GM12874 (cell line): Measurements from ENCODE around the gene PLD4.

Experiments used
- CTCF ChIP-seq: IDR thresholded peaks from 2 replicates; pipeline ENCODE4 v1.5.1; 2011; ENCODE audit warnings: low read depth, mild to moderate bottlenecking, control low read depth, low read length, moderate library complexity; ENCODE audit not compliant: insufficient read depth

PLD4 gene

DNA sequence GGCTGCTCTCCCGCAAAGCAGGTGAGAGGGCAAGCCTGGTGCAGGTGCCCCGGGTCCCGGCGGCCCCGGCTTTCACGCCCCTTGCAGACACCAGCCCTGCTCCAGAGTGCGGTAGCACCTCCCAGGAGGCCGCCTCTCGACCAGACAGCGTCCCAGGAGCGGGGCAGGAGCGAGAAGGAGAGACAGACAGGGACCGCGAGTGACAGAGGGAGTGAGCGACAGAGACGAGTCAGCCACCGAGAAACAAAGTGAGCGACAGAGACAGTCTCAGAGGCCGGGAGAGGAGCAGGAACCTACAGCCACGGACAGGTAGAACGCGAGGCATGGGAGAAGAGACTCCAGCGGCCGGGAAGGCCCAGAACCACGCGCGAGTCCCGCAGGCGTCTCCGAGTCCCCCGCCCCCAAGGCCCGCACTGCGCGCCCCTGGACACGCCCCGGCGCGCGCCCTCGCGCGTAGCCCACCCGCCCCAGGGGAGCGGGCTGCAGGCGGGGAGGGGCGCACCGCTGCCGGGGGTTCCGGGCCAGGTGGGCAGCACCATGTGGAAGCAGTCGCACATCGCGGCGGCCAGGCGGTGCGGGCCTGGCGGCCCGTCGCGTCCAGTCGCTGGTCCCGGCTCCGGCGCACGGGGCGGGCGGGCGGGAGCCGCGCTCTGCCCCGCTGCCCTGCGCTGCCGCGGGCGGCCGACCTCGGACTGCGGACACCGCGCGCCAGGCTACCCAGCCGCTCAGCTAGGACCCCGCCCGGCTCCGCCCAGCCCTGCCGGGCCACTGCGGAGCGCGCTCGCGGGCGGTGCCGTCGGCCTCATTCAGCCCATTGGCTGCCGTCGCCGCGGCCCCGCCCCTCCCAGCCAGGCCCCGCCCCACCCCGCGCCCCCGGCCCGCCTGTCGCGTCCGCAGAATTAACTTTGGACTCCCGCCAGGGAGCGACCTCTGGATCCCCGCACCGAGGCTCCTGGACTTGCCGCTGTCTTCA lies 53.3 kb downstream of the PLD4 start, which contains the start of gene AHNAK2:
Gene AHNAK2, minus strand, starts transcription at position 694 of the 973 bp plus-strand sequence. Its CDS starts 137 bp downstream, at position 557.
- no peak for TF ChIP-seq CTCF

- TF ChIP-seq CTCF = no peak
Observed at GRCh38 chr14:104978746-104979691, 54.3 kb downstream of the PLD4 start.

- no peak for TF ChIP-seq CTCF
Observed at GRCh38 chr14:104979758-104980610, 55.3 kb downstream of the PLD4 start.

DNA sequence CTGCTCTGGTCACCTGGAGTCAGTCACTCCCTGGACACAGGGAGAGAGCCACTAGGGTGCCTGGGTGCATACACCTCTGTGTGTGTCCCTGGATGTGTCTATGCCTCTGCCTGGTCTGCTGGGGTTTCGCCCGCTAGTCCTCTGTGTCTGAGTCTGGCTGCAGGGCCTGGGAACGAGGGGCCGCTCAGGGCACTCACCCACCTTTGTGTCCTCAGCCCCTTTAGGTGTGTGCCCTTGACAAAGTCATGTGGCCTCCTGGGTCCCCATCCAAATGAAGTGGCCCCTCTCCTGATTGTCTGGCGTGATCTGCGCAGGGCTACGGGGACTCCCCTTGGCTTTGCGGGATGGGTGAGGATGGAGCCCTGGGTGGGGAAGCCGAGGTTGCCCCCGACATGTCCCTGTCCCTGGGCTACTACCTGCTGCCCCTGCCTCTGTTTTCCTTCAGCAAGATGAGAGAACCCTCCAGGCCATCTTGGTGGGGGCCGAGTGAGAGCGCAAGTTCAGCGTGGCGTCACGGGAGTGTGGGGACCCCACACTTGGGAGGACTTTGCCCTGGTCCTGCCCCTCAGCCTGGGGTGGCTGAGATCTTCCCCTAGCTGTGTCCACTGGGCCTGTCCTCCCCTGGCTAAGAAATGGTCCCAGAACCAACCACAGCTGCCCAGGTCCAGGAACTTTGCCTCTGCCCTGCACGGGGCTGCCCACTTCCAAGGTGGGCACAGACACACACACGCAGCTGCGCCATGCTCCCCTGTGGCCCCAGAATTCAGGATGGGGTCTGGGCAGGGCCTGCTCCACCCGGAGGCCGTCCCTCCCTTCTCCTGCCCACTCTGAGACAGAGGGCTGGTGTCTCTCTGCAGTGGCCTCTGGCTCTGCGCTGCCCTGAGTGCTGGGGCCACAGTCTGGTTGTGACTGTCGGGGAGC lies 56.2 kb downstream of the PLD4 start:
- TF ChIP-seq CTCF = no peak

- TF ChIP-seq CTCF = no peak
Observed at GRCh38 chr14:104981699-104982541, 57.2 kb downstream of the PLD4 start.
